GM12865 (cell line): ENCODE results near the gene CDIPT.

Experiments used
- DNase-seq: peaks from one replicate; pipeline ENCODE4 v3.0.0; 2010; ENCODE audit warnings: low read depth
- H3K4me3 ChIP-seq: 2 replicates; pipeline ENCODE4 v1.5.1; 2011; ENCODE audit warnings: mild to moderate bottlenecking, low read depth, low read length, control low read depth
- TF ChIP-seq, protein P1 (sequence below): IDR thresholded peaks from 2 replicates; pipeline ENCODE4 v1.5.1; 2011; ENCODE audit warnings: low read length, control low read depth, low read depth, inconsistent platforms; ENCODE audit not compliant: insufficient read depth; ENCODE audit errors: missing control alignments

CDIPT gene

GRCh38 chr16:29815793-29816693, 47.0 kb downstream of the CDIPT start, which contains the start of gene PAGR1:
Gene PAGR1, plus strand, starts transcription at chr16:29816152. Its CDS starts 374 bp downstream, at chr16:29816526.
- TF ChIP-seq, protein P1, sequence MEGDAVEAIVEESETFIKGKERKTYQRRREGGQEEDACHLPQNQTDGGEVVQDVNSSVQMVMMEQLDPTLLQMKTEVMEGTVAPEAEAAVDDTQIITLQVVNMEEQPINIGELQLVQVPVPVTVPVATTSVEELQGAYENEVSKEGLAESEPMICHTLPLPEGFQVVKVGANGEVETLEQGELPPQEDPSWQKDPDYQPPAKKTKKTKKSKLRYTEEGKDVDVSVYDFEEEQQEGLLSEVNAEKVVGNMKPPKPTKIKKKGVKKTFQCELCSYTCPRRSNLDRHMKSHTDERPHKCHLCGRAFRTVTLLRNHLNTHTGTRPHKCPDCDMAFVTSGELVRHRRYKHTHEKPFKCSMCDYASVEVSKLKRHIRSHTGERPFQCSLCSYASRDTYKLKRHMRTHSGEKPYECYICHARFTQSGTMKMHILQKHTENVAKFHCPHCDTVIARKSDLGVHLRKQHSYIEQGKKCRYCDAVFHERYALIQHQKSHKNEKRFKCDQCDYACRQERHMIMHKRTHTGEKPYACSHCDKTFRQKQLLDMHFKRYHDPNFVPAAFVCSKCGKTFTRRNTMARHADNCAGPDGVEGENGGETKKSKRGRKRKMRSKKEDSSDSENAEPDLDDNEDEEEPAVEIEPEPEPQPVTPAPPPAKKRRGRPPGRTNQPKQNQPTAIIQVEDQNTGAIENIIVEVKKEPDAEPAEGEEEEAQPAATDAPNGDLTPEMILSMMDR, result peak; percentile 96
- DNase-seq, result peak; percentile 100
- peak within 1 kb of the TSS; percentile 90 for H3K4me3 ChIP-seq

GRCh38 chr16:29815032-29815721, 47.8 kb downstream of the CDIPT start:
- DNase-seq, result no peak
- H3K4me3 ChIP-seq, result peak overlapping the region; percentile 90
- TF ChIP-seq, protein P1, result no peak

DNA sequence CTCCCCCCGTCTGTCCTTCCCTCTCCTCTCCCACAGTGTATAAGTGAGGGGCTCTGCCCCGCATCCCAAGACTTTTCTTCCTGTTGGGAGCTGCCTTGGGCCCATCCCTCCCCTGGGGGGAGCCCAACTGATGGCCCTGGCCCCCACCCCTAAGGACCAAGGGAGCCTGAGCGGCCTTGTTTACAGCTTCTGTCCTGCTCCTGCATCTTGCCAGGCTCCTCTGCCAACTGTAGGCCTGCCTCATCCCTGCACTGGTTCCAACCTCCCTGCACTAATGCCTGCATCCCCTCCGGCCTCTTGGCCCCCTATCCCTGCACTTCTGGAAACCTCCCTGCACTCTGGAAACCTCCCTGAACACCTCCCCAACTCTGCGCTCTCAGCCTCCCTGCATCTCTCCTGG, 48.4 kb downstream of the CDIPT start:
- H3K4me3 ChIP-seq, result no peak overlapping the region
- no peak for DNase-seq
- TF ChIP-seq, protein P1, result no peak

DNA sequence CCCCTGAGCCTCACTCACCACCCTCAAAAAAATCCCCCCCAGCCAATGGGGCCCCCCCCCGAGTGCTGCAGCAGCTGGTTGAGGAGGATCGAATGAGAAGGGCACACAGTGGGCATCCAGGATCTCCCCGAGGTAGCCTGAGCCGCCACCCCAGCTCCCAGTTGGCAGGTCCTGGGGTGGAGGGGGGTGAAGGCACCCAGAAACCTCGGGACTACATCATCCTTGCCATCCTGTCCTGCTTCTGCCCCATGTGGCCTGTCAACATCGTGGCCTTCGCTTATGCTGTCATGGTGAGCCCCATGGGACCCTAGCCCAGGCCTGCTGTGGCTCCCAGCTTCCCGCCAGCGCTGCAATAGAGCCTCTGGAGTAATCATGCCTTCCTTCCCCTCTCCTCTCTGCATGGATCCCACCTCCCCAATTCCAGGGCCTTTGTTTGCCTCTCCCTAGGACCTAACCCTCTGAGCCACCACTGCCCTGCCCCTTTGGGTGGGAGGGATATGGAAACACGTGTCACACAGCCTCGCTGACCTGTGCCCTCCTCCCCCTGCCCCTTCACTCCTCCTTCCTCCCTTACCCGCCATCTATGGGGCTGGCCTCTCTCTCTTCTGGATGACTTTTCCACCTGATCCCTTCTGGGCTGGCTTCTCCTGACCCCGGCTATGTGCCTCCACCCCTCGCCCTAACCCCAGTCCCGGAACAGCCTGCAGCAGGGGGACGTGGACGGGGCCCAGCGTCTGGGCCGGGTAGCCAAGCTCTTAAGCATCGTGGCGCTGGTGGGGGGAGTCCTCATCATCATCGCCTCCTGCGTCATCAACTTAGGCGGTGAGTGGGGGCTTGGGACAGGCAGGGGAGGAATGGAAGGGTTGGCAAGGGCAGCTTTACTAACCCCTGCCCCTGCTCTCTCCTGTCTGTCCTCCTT, 49.1 kb downstream of the CDIPT start:
- no peak overlapping the region for H3K4me3 ChIP-seq
- DNase-seq, result no peak
- TF ChIP-seq, protein P1, result no peak

GRCh38 chr16:29812754-29813643, 50.0 kb downstream of the CDIPT start:
- DNase-seq, result no peak
- H3K4me3 ChIP-seq, result no peak overlapping the region
- TF ChIP-seq, protein P1, result no peak
